Activated T-cell treated with anti-CD3 and anti-CD28 coated beads for 1 hour (primary cell): ENCODE data around the gene ABCA6.
"Not testable (repeated sequence)": the region's sequence is repeated elsewhere in the genome, so short reads cannot be mapped to it uniquely, and the experiment has no call there.

Experiments
- DNase-seq: peaks from one replicate; pipeline ENCODE4 v3.0.0-alpha.2; 2020; ENCODE audit warnings: low read depth

ABCA6 gene

DNA sequence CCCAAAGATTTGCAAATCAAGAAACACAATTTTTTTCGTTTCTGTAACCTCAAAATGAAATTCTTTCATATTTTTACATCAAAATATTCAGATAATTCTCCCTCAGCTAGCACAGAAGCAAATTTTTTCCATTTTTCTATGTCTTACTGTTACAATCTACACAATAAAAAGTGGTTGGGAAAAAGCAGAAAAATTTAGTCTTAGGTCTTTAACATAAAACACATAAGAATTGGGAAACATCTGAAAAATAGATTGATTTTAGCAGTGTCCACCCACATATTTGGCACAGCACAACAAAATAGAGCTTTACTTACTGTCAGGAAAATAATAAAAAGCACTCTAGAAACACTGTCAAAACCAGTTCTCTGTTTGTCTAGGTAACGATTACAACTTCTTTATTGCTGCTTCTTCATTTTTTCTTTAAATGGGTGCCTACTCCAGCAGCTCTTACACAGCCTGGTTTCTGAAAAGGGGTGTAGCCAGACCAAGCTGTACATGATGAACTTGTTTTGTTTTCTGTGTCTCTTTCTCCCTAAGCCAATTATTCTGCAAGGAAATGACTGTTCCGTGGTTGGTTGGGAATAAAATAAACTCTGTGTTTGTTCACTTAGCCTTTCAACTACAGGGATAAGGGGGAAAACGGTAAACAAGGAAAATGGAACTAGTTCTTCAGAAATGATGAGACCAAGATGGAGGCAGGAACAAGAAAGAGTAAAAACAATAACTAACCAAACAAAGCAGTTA is at the start of gene ABCA6:
Gene ABCA6, minus strand, starts transcription at position 465 of the 744 bp plus-strand sequence. CDS start 1,192 bp downstream, outside the sequence.
- no peak for DNase-seq

- DNase-seq = no peak
Measured at GRCh38 chr17:69188796-69189195, 47.1 kb upstream of the ABCA6 start.

DNA sequence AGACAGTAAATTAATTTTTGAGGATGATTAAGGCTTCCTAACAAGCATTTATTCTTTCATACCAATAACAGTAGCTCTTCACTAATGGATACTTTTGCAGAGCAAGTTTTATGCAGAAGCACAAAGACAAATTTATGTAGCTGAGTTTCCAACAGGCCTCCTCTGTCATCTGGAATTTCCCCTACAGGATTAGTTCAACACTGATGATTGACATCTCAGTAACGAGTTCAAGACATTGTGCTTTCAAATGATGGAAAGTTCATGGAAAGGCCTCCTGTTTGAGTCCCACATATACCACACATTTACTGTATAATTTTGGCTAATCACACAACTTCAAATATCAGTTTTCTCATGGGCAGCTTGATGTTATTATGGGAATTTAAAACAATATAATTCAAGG is 46.4 kb upstream of the ABCA6 start:
- DNase-seq = no peak

GRCh38 chr17:69187294-69187693 is 45.6 kb upstream of the ABCA6 start:
- DNase-seq = no peak

DNA sequence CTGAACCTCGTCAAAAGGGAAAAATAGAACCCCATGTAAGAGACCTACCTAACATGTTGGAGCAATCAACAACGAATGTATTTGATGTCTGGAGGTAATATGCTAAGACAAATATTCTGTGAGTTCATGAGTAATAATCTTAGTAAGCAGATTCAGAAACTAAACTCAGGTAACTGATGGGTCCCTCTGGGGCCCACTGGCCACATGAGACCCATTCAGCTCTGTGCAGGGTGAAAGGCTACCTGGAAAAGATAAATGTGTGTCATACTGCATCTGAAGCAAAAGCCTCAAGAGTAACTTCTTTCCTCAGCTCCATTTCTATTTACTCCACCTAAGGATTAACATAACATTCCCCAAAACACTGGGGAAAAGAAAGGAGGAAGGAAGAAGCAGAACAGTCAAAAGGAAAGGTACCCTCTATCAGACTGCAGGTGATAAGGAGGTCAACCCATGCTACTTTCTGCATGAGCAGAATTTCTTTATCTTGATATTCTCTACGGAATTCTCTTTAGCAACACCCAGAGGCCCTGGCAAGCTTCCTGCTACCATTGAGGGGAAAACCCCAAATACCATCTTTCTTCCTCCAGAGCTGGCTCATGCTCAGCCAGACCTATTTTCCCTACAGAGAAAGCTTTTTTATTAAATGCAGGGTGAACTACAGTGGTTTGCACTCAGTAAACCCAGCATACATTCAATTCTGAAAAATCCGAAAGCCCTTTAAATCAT is 37.7 kb upstream of the ABCA6 start:
- DNase-seq = no peak

GRCh38 chr17:69176457-69176795 is 34.7 kb upstream of the ABCA6 start:
- DNase-seq = no peak

- no peak for DNase-seq
Measured at GRCh38 chr17:69175625-69176456, 34.1 kb upstream of the ABCA6 start.

GRCh38 chr17:69175262-69175624 is 33.5 kb upstream of the ABCA6 start:
- DNase-seq = no peak

GRCh38 chr17:69173118-69173517 is 31.4 kb upstream of the ABCA6 start:
- DNase-seq = no peak

- no peak for DNase-seq
Measured at GRCh38 chr17:69170377-69170776, 28.7 kb upstream of the ABCA6 start.

DNA sequence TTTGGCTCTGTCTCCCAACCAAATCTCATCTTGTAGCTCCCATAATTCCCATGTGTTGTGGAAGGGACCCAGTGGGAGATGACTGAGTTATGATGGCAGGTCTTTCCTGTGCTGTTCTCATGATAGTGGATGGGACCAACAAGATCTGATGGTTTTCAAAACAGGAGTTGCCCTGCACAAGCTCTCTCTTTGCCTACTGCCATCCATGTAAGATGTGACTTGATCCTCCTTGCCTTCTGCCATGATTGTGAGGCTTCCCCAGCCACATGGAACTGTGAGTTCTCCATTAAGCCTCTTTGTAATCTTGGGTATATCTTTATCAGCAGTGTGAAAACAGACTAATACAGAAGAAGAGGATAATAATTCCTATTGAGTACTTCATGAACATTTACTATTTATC is 26.9 kb upstream of the ABCA6 start:
- not testable (repeated sequence) for DNase-seq

GRCh38 chr17:69166957-69167356 is 25.3 kb upstream of the ABCA6 start:
- no peak for DNase-seq

GRCh38 chr17:69164206-69164605 is 22.5 kb upstream of the ABCA6 start:
- DNase-seq = no peak

DNA sequence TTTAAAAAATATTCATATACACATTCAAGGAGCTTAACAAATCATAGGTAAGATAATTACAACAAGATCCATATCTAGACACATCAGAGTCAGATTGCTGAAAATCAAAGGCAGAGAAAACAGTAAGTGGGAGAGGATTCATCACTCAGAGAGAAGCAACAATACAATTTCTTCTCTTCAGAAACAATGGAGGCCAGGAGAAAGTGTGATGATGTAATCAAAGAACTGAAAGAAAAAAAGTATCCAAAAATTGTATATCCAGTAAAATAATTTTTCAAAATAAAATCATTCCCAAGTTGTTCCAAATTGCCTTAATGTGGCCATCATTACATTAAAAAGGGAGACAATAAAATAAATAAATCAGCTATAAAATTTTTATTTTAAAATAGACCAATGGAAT is 17.7 kb upstream of the ABCA6 start:
- no peak for DNase-seq

DNA sequence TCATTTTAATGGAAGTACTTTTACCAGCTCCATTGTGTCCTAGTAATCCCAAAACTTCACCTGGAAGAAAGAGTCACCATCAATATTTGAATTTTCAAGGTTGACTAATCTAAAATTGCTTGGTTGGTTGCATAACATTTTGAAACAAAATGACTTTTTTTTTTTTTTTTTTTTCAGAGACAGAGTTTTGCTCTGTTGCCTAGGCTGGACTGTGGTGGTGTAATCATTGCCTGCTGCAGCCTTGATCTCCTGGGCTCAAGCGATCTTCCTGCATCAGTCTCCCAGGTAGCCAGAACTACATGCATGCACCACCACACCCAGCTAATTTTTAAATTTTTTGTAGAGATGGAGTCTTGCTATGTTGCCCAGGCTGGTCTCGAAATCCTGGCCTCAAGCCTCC is 12.6 kb upstream of the ABCA6 start:
- no peak for DNase-seq

DNA sequence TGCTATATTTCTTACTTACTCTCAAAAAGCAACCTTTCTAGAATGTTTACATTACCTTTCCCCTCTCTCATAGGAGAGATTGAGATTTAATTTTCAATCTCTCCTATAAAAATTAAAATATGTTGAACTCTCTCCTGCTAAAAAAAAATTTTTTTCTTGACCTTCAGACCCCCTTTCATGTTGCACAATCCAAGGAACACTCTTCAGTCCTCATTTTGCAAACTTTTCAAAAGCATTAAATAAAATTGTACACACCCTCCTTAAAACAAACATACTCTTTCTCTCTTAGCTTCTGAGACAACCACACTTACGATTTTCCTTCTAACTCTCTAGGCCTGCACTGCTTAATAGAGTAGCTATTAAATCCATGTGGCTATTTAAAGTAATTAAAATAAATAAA is 8.6 kb upstream of the ABCA6 start:
- no peak for DNase-seq

DNA sequence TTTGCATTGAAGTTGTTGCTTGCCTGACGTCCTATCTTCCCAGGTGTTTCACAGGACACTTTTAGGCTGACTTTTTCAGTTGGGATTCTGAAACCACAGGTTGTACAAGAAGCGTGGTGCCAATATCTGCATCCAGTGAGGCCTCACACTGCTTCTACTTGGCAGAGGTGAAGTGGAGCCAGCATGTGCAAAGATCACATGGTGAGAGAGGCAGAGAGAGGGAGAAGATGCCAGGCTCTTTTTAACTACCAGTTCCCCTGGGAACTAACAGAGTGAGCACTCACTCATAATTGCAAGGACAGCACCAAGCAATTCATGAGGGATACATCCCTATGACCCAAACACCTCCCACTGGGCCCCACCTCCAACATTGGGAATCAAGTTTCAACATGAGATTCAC is 5.8 kb upstream of the ABCA6 start:
- DNase-seq = no peak

- no peak for DNase-seq
Measured at GRCh38 chr17:69144331-69145255, 2.9 kb upstream of the ABCA6 start.

- DNase-seq = no peak
Measured at GRCh38 chr17:69143683-69144231, 2.1 kb upstream of the ABCA6 start.

GRCh38 chr17:69143151-69143550 is 1.5 kb upstream of the ABCA6 start:
- no peak for DNase-seq

- no peak for DNase-seq
Measured at GRCh38 chr17:69142175-69142802, 594 bp upstream of the ABCA6 start.
